HG02884 (cell line): ENCODE results near the gene SLC49A4.

Source experiments
- ATAC-seq: cut with Tn5 transposase; IDR thresholded peaks from one replicate; pipeline ENCODE4 v1.9.1; 2021; ENCODE audit warnings: mild to moderate bottlenecking, moderate library complexity; ENCODE audit not compliant: unreplicated experiment

Gene SLC49A4

GRCh38 chr3:122902326-122902725 is 107.5 kb downstream of the SLC49A4 start:
- ATAC-seq, result no peak

DNA sequence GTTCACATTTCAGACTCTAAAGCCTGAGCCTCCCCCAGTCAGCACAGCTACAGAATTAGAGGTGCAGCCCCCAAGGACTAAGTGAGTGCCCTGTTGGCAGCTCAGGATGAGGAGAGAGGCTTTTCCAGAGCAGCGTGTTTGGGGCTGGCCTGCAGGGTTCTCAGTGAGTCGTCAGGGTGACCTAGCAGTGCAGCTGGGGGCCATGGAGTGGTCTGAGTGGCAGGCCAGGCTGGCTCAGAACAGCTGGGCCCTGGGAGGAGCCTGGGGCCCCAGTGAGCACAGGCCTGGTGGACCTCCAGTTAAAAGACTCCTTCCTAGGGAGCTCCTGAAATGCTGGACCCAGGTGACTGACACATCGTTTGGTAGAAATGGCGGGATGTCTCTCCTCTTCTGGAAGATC is 108.3 kb downstream of the SLC49A4 start:
- no peak for ATAC-seq

DNA sequence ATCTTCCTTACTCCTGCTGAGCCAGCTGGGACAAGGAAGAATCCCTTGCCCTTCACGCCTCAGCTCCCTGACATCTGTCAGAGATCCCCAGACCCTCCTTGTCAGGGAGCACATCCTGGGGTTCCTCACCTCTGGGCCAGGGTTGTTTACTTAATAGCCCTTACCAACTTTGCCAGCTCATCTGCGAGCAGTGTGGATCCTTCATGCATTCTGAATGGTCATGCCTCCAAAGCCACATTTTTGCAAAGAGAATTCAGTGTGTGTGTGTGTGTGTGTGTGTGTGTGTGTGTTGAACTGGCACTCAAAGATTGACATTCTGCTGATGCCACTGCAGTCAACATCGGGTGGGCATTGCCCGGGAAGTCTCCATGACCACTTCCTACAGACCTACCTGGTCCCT is 112.6 kb downstream of the SLC49A4 start:
- no peak for ATAC-seq

GRCh38 chr3:122908251-122908650 is 113.4 kb downstream of the SLC49A4 start:
- no peak for ATAC-seq

DNA sequence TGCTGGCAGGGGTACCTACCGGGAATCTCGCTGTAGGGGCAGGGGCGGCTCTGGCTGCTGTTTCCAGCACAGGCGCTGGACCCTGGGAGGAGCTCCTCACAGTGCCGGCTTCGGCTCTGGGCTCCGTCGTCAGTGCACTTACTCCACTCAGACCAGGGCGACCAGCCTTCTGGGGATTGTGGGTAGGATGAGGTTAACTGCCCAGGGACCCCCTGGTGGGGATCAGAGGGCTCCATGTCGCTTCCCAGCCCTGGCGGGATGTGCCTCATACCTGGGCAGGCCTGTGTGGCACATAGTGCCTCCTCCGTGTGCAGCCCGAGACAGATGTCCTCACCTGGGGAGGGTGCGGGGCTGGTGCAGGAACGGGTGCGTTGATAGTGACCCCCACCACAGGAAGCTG is 117.0 kb downstream of the SLC49A4 start:
- no peak for ATAC-seq

GRCh38 chr3:122912772-122913538 is 118.1 kb downstream of the SLC49A4 start:
- ATAC-seq, result no peak

DNA sequence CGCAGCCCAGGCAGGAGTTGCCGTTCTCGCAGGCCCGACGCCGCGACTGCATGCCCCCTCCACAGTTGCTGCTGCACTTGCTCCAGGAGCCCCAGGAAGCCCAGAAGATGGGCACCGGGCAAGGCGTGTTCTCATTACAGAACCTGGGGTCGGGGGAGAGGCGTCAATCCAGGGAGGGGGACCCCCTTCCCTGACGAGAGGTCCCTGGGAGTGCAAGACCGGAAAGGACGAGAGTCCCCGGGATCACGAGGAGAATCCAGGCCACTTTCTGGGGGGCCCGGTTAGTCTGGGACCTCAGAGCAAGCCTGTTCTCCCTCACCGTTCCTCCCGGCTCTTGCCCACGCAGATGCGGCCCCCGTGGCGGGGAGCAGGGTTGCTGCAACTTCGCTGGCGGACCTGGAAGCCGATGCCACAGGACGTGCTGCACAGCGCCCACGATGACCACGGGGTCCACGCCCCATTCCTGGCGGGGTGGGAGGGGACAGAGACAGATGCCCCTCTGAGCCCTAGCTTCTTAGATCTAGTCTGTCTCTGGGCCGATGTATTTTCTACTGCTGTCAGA is 118.8 kb downstream of the SLC49A4 start:
- ATAC-seq, result no peak

GRCh38 chr3:122915300-122916055 is 120.6 kb downstream of the SLC49A4 start:
- ATAC-seq, result no peak

GRCh38 chr3:122916084-122916483 is 121.2 kb downstream of the SLC49A4 start:
- no peak for ATAC-seq

DNA sequence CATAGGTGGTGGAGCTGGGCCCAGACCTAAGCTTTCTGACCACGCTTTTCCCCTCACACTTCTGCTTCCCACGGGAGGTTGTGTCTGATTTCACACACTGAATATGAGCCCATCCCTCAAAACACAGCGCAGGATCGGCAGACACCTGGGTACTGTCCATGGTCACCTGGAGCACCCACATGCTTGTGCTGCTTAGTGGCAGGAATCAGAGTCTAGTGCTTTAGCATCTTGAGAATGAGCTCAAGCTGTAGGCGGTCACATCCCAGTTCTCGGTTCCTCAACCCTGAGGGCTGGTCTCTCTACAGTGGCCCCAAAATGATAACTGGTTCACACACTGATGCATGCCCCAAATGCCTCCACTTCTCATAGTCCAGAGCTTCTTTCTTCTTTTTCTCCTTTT is 121.7 kb downstream of the SLC49A4 start:
- ATAC-seq, result no peak

- no peak for ATAC-seq
These were observed 122.5 kb downstream of the SLC49A4 start for GRCh38 chr3:122917412-122917811.

- no peak for ATAC-seq
These were observed 123.9 kb downstream of the SLC49A4 start for GRCh38 chr3:122918576-122919290.

DNA sequence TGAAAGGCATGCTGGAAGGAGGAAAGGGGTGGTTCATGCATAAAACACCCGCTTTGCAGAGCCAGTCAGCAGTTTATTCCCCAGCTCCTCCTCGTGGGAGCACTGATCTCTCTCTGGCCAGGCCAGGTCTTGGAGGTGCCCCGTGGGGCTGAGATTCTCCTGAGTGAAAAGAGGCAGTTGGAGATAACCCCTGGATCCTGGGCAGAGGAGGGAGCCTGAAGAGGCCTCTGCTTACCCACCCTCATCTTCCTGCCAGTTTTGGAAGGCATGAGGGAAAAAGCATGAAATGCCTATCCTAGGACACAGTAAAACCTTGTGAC is 124.4 kb downstream of the SLC49A4 start:
- no peak for ATAC-seq

GRCh38 chr3:122920986-122921385 is 126.1 kb downstream of the SLC49A4 start:
- no peak for ATAC-seq

DNA sequence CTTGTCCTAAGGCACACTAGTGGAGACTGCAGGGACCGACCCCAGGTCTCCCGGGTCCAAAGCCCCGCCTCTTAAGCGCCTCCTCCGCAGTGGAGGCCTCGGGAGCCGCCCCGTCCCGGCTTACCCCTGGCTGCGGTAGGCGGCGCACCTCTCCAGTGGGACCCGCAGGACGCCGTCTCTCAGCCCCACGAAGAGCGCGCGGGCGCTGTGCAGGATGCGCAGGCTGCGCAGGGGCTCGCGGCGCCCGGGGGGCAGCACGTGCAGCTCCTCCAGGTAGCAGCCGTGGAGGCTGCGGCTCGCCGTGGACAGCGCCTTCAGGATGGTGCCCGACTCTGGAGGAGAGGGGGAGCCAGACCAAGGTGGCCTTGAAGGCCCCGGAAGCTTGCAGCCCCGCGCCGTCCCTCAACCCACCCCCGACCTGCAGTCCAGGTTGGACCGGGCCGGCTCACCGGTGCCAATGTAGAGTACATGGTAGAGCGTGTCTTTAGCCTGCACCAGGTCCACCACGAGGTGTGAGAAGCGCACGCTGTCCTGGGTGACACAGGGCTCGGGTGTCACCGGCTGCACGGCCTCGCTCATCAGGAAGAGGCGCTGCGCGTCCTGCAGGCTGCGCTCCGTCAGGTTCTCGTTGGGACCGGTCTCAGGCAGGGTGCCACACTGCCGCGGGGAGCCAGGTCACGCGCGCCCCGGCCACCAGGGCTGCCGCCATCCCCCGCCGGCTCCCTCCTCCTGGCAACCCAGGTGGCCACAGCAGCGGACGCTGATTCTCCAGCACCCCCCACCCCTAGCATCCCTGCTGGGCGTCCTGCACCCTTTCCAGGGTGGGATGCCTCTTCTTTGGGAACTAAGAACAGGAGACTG is 127.2 kb downstream of the SLC49A4 start:
- no peak for ATAC-seq

- ATAC-seq, result no peak
These were observed 128.7 kb downstream of the SLC49A4 start for GRCh38 chr3:122923611-122924010.

- no peak for ATAC-seq
These were observed 129.2 kb downstream of the SLC49A4 start for GRCh38 chr3:122924056-122924455.

DNA sequence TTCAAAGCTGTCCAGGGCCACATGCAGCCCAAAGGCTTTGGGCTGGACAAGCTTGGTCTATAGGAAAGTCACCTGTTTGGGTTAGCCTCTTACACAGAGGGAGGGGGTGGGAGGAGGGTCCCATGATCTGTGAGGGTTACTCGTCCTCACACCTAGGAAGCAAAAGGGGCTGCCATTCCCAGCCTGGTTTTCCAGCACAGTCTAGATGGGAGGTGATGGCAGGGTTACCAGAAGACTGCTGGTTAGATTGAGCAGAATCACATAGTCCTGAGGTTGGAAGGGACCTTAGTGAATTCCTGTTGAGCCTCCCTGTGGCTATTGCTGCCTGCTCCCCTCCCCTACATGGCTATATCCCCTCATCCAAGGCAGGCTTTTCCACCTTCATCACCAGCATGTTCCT is 130.9 kb downstream of the SLC49A4 start:
- no peak for ATAC-seq

GRCh38 chr3:122926322-122926721 is 131.5 kb downstream of the SLC49A4 start:
- ATAC-seq, result no peak

- no peak for ATAC-seq
These were observed 131.9 kb downstream of the SLC49A4 start for GRCh38 chr3:122926811-122927210.

DNA sequence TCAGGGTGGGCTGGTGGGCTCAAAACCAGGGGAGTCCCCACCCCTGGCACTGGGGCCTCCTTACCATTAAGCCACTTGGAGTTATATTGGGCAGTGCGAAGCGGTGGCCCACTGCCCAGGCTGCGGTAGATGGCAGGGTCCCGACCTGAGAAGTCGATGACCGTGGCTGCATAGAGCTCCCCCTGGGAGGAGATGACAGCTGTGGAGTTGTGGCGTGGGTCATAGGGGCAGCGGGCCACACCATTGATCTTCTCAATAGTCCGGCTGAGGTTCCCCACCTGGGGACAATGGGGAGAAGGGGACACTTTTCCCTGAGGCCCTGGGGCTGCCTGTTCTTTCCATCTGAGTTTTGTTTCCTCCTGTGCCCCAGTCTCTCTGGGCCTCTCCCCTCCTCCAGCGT is 132.9 kb downstream of the SLC49A4 start:
- no peak for ATAC-seq
